CD14-positive monocyte (primary cell): ENCODE measurements around the gene AR. TPM values are rescaled to one million over a fixed set of nuclear protein-coding genes. Genes with fewer than 3 reads are reported as not detected.
"Not testable (repeated sequence)": the region's sequence is repeated elsewhere in the genome, so short reads cannot be mapped to it uniquely, and the experiment has no call there.

Source experiments
- DNase-seq, 3 donors: peaks; one replicate each; pipeline ENCODE4 v3.0.0-alpha.2; 2011 to 2022
- H2AFZ ChIP-seq: 2 replicates; pipeline ENCODE4 v1.6.0; 2012; ENCODE audit warnings: mild to moderate bottlenecking, low read depth, low read length, inconsistent platforms; ENCODE audit not compliant: insufficient read depth, poor library complexity, severe bottlenecking
- H3K27ac ChIP-seq, 2 donors: 1 replicate in 1 of 2; 2 replicates in 1 of 2; pipeline ENCODE4 v1.5.1; 2012 to 2013; ENCODE audit warnings: low read length in 2 of 2, control low read depth in 1 of 2, inconsistent platforms in 1 of 2, low read depth in 1 of 2, mild to moderate bottlenecking in 1 of 2
- H3K27me3 ChIP-seq, 2 donors: one replicate each; pipeline versions ENCODE4 v1.6.0 to v1.6.1; 2011 to 2013; ENCODE audit warnings: low read length in 2 of 2; ENCODE audit not compliant: control insufficient read depth in 2 of 2, insufficient read depth in 2 of 2
- H3K36me3 ChIP-seq, 2 donors: replicated peaks in 1 of 2; 1 replicate in 1 of 2; 2 replicates in 1 of 2; pipeline versions ENCODE4 v1.5.1 to v1.6.1; 2012 to 2013; ENCODE audit warnings: low read length in 2 of 2, control low read depth in 1 of 2, inconsistent platforms in 1 of 2, mild to moderate bottlenecking in 1 of 2; ENCODE audit not compliant: insufficient read depth in 2 of 2, control insufficient read depth in 1 of 2
- H3K4me1 ChIP-seq, 2 donors: 1 replicate in 1 of 2; 2 replicates in 1 of 2; pipeline versions ENCODE4 v1.5.1 to v1.6.1; 2012 to 2013; ENCODE audit warnings: low read length in 2 of 2, control low read depth in 1 of 2, inconsistent platforms in 1 of 2, mild to moderate bottlenecking in 1 of 2, moderate library complexity in 1 of 2; ENCODE audit not compliant: insufficient read depth in 2 of 2, control insufficient read depth in 1 of 2
- H3K4me2 ChIP-seq: replicated peaks from 2 replicates; pipeline ENCODE3; 2012; ENCODE audit warnings: low read length, moderate library complexity, mild to moderate bottlenecking; ENCODE audit not compliant: poor library complexity, severe bottlenecking; ENCODE audit errors: extremely low read depth
- H3K4me3 ChIP-seq, 3 experiments: fragments of 200-600 bp in 1 of 3; sonication (generic) in 1 of 3; replicated peaks in 1 of 3; 1 replicate in 2 of 3; 2 replicates in 1 of 3; pipeline ENCODE4 v1.5.1; 2011 to 2013; ENCODE audit warnings: low read length in 3 of 3, mild to moderate bottlenecking in 3 of 3, control low read depth in 2 of 3, low read depth in 2 of 3, inconsistent platforms in 1 of 3, moderate library complexity in 1 of 3
- H3K79me2 ChIP-seq: 2 replicates; pipeline ENCODE4 v1.6.0; 2012; ENCODE audit warnings: mild to moderate bottlenecking, control low read depth, inconsistent platforms, low read length, moderate library complexity; ENCODE audit not compliant: insufficient read depth
- H3K9ac ChIP-seq: 2 replicates; pipeline ENCODE4 v1.6.0; 2017; ENCODE audit warnings: low read length, mild to moderate bottlenecking; ENCODE audit not compliant: insufficient read depth, poor library complexity, severe bottlenecking
- H3K9me3 ChIP-seq, 2 donors: replicated peaks in 1 of 2; 1 replicate in 1 of 2; 2 replicates in 1 of 2; pipeline versions ENCODE4 v1.5.1 to v1.6.1; 2012 to 2013; ENCODE audit warnings: low read length in 2 of 2, control low read depth in 1 of 2; ENCODE audit not compliant: control insufficient read depth in 1 of 2, insufficient read depth in 1 of 2
- H4K20me1 ChIP-seq: 2 replicates; pipeline ENCODE4 v1.6.0; 2012; ENCODE audit warnings: mild to moderate bottlenecking, low read length, control low read depth, moderate library complexity; ENCODE audit not compliant: insufficient read depth
- H3K27ac Mint-ChIP-seq, 7 donors: one replicate each; pipeline ENCODE4 v1.8.0; 2020; ENCODE audit warnings: mild to moderate bottlenecking in 7 of 7, mixed read lengths in 7 of 7, moderate library complexity in 6 of 7, inconsistent platforms in 2 of 7
- H3K27me3 Mint-ChIP-seq, 3 donors: one replicate each; pipeline ENCODE4 v1.8.0; 2021 to 2022; ENCODE audit warnings: low read depth in 3 of 3, mild to moderate bottlenecking in 3 of 3, mixed read lengths in 3 of 3, moderate library complexity in 3 of 3, inconsistent platforms in 1 of 3
- H3K36me3 Mint-ChIP-seq, 2 donors: one replicate each; pipeline ENCODE4 v1.8.0; 2020; ENCODE audit warnings: mixed read lengths in 2 of 2, inconsistent platforms in 1 of 2, mild to moderate bottlenecking in 1 of 2
- H3K4me1 Mint-ChIP-seq: one replicate; pipeline ENCODE4 v1.8.0; 2020; ENCODE audit warnings: mild to moderate bottlenecking, mixed read lengths
- H3K4me3 Mint-ChIP-seq, 2 donors: one replicate each; pipeline ENCODE4 v1.8.0; 2020; ENCODE audit warnings: mild to moderate bottlenecking in 2 of 2, mixed read lengths in 2 of 2, moderate library complexity in 1 of 2
- H3K9me3 Mint-ChIP-seq, 7 donors: one replicate each; pipeline ENCODE4 v1.8.0; 2020 to 2022; ENCODE audit warnings: mixed read lengths in 7 of 7, mild to moderate bottlenecking in 6 of 7, moderate library complexity in 6 of 7, inconsistent platforms in 2 of 7
- CTCF ChIP-seq: fragments of 200-600 bp; IDR thresholded peaks from one replicate; pipeline ENCODE4 v1.8.0; 2022; ENCODE audit warnings: antibody characterized with exemption, mild to moderate bottlenecking
- WGBS: methylation state at CpG from one replicate; pipeline ENCODE4 v1.1.5; 2013; ENCODE audit warnings: missing lambda C conversion rate; ENCODE audit not compliant: insufficient coverage; 5-methylcytosine and 5-hydroxymethylcytosine counted together
- intact Hi-C, 2 donors: fragments of 100-400 bp; cut with micrococcal nuclease; formaldehyde crosslinking; loops; one replicate each; pipeline versions ENCODE4 v1.15.0 to v1.15.1; 2023
- polyA plus RNA-seq, 3 donors: library from polyadenylated mRNA; depleted of rRNA in 1 of 3; unstranded in 2 of 3; stranded (reverse) in 1 of 3; fragments of 300-500 nt in 2 of 3; fragments of >200 nt in 1 of 3; fragmentation: Illumina TruSeq in 2 of 3; gene quantifications; 1 replicate in 2 of 3; 2 replicates in 1 of 3; pipeline ENCODE4 v1.2.3, GENCODE V29; 2012 to 2021

Gene AR
- polyA plus RNA-seq, 3 donors: not detected

GRCh38 chrX:67665583-67665982 is 121.8 kb downstream of the AR start:
- Mint-ChIP-seq H3K36me3 (no peaks in the 10 kb centered on the region), H3K4me3 (no peak overlapping the region), H3K27me3 (peaks cover 0 to 2% (median 2%) of the 10 kb centered on the region in 3 donors), H3K9me3 (peaks cover 0 to 27% (median 9%) of the 10 kb centered on the region in 7 donors), H3K4me1 (no peaks in the 10 kb centered on the region), H3K27ac (no peak overlapping the region)
- Histone ChIP-seq H3K9ac (no peak overlapping the region), H4K20me1 (no peaks in the 10 kb centered on the region), H3K79me2 (no peaks in the 10 kb centered on the region), H3K4me3 (no peak overlapping the region), H2AFZ (no peak overlapping the region), H3K9me3 (peaks cover 0 to 10% of the 10 kb centered on the region in 2 donors), H3K36me3 (no peaks in the 10 kb centered on the region), H3K27ac (no peak overlapping the region), H3K27me3 (no peaks in the 10 kb centered on the region), H3K4me2 (no peak overlapping the region), H3K4me1 (no peaks in the 10 kb centered on the region)
- WGBS: no CpG with 5 or more reads among the region's 1 CpG
- DNase-seq: no peak
- no peak for TF ChIP-seq CTCF
- intact Hi-C loops: no loop called here

- WGBS: no CpG with 5 or more reads among the region's 2 CpGs
Observed at GRCh38 chrX:67670717-67671116, 126.9 kb downstream of the AR start.

More at GRCh38 chrX:67670717-67671116, 126.9 kb downstream of the AR start:
- DNase-seq, H4K20me1 ChIP-seq, H3K4me1 ChIP-seq, H3K36me3 ChIP-seq, H2AFZ ChIP-seq, H3K4me1 Mint-ChIP-seq, H3K27ac ChIP-seq, H3K9ac ChIP-seq, H3K4me3 ChIP-seq, H3K27me3 ChIP-seq, H3K9me3 Mint-ChIP-seq, intact Hi-C loops, H3K27me3 Mint-ChIP-seq, H3K79me2 ChIP-seq, H3K27ac Mint-ChIP-seq, H3K9me3 ChIP-seq, H3K36me3 Mint-ChIP-seq, H3K4me3 Mint-ChIP-seq, H3K4me2 ChIP-seq: not testable (repeated sequence)
